Colonic mucosa (tissue), 4 donors: Measurements from ENCODE around the gene DCUN1D2. TPM values are rescaled to one million over a fixed set of nuclear protein-coding genes. Genes with fewer than 3 reads are reported as not detected.
"Not testable (repeated sequence)": the region's sequence is repeated elsewhere in the genome, so short reads cannot be mapped to it uniquely, and the experiment has no call there.

Experiments
- DNase-seq: peaks from one replicate; pipeline ENCODE4 v3.0.0-alpha.2; 2020
- H3K27ac ChIP-seq: fragments of 200-600 bp; one replicate; pipeline ENCODE4 v1.8.0; 2021
- H3K27me3 ChIP-seq: fragments of 200-600 bp; one replicate; pipeline ENCODE4 v1.8.0; 2021
- H3K36me3 ChIP-seq: fragments of 200-600 bp; one replicate; pipeline ENCODE4 v1.8.0; 2021
- H3K4me1 ChIP-seq: fragments of 200-600 bp; one replicate; pipeline ENCODE4 v1.8.0; 2021; ENCODE audit warnings: mild to moderate bottlenecking
- H3K4me3 ChIP-seq: fragments of 200-600 bp; one replicate; pipeline ENCODE4 v1.8.0; 2021
- H3K9ac ChIP-seq, 2 donors: one replicate each; pipeline ENCODE4 v1.7.0; 2013; ENCODE audit warnings: control low read depth in 2 of 2, low read depth in 2 of 2, low read length in 2 of 2
- H3K9me3 ChIP-seq: fragments of 200-600 bp; one replicate; pipeline ENCODE4 v1.8.0; 2021
- intact Hi-C: fragments of 100-400 bp; cut with DNase I; formaldehyde crosslinking; loops from one replicate; pipeline ENCODE4 v1.14.1; 2022
- total RNA-seq, 2 donors: library from RNA; stranded (reverse); fragmentation: NEBNext Ultra II Directional in 1 of 2; extraction: Animal tissue kit (Norgen Biotek cat#: 25700) in 1 of 2; gene quantifications; one replicate each; pipeline ENCODE4 v1.2.1, GENCODE V29; 2021
- TF ChIP-seq, protein P1 (sequence below): fragments of 200-600 bp; IDR thresholded peaks from one replicate; pipeline ENCODE4 v1.8.0; 2022; ENCODE audit warnings: antibody characterized with exemption, mild to moderate bottlenecking
- donor health status: healthy.
- donor health status: DM: no; HTN: no; CAD: no.
- donor health status: DM: no; HTN: no; CAD: no.

Gene DCUN1D2
- total RNA-seq, 2 donors from 2014 or later: 14.9 to 20.5 TPM

GRCh38 chr13:113472355-113473025, 18.0 kb downstream of the DCUN1D2 start:
- H3K4me3 ChIP-seq: no peak overlapping the region
- no peak for DNase-seq
- H3K27me3 ChIP-seq: no peaks in the 10 kb centered on the region
- H3K27ac ChIP-seq: no peak overlapping the region
- no peaks in the 10 kb centered on the region for H3K36me3 ChIP-seq
- H3K4me1 ChIP-seq: no peaks in the 10 kb centered on the region
- H3K9me3 ChIP-seq: no peaks in the 10 kb centered on the region
- H3K9ac ChIP-seq: no peak overlapping the region
- TF ChIP-seq, protein P1, sequence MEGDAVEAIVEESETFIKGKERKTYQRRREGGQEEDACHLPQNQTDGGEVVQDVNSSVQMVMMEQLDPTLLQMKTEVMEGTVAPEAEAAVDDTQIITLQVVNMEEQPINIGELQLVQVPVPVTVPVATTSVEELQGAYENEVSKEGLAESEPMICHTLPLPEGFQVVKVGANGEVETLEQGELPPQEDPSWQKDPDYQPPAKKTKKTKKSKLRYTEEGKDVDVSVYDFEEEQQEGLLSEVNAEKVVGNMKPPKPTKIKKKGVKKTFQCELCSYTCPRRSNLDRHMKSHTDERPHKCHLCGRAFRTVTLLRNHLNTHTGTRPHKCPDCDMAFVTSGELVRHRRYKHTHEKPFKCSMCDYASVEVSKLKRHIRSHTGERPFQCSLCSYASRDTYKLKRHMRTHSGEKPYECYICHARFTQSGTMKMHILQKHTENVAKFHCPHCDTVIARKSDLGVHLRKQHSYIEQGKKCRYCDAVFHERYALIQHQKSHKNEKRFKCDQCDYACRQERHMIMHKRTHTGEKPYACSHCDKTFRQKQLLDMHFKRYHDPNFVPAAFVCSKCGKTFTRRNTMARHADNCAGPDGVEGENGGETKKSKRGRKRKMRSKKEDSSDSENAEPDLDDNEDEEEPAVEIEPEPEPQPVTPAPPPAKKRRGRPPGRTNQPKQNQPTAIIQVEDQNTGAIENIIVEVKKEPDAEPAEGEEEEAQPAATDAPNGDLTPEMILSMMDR: no peak
- intact Hi-C loops: no loop called here

DNA sequence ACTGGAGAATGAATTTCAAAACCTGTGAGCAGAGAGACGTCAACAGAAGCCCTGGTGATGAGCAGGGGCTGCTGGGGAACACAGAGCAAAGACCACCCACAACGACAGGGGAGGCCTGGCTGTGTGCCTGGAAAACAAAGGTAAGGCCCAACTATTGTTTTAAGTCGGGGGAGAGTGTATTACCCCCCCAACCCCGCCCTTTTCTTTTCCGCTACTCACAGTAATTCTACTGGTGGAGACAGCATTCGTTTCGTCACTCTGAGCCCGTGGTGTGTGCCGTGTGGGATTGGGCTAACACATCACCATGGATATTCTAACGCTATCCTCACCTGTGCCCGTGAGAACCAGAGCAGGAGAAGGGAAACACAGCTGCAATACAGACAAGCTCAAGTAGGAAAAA, 18.7 kb downstream of the DCUN1D2 start:
- H3K36me3 ChIP-seq: no peaks in the 10 kb centered on the region

GRCh38 chr13:113470635-113471163, 19.8 kb downstream of the DCUN1D2 start:
- H3K9me3 ChIP-seq, H3K9ac ChIP-seq, H3K27me3 ChIP-seq, H3K4me1 ChIP-seq, DNase-seq, intact Hi-C loops, H3K4me3 ChIP-seq, H3K36me3 ChIP-seq, H3K27ac ChIP-seq: not testable (repeated sequence)

More for the DNA sequence above, 18.7 kb downstream of the DCUN1D2 start:
- no peaks in the 10 kb centered on the region for H3K27me3 ChIP-seq
- TF ChIP-seq, protein P1: no peak
- no peak overlapping the region for H3K9ac ChIP-seq
- no peaks in the 10 kb centered on the region for H3K4me1 ChIP-seq
- DNase-seq: no peak
- no peak overlapping the region for H3K4me3 ChIP-seq
- no peak overlapping the region for H3K27ac ChIP-seq
- intact Hi-C loops: no loop called here
- no peaks in the 10 kb centered on the region for H3K9me3 ChIP-seq

GRCh38 chr13:113470073-113470472, 20.4 kb downstream of the DCUN1D2 start:
- no peaks in the 10 kb centered on the region for H3K27me3 ChIP-seq
- intact Hi-C loops: no loop called here
- H3K4me1 ChIP-seq: no peaks in the 10 kb centered on the region
- no peaks in the 10 kb centered on the region for H3K36me3 ChIP-seq
- DNase-seq: no peak
- H3K4me3 ChIP-seq: no peak overlapping the region
- no peak overlapping the region for H3K27ac ChIP-seq
- no peak overlapping the region for H3K9ac ChIP-seq
- TF ChIP-seq, protein P1: no peak
- no peaks in the 10 kb centered on the region for H3K9me3 ChIP-seq

- H3K4me3 ChIP-seq: no peak overlapping the region
- H3K9me3 ChIP-seq: no peaks in the 10 kb centered on the region
- H3K27me3 ChIP-seq: no peaks in the 10 kb centered on the region
- no peak overlapping the region for H3K9ac ChIP-seq
- no peak overlapping the region for H3K27ac ChIP-seq
- H3K36me3 ChIP-seq: no peaks in the 10 kb centered on the region
- TF ChIP-seq, protein P1: no peak
- intact Hi-C loops: no loop called here
- DNase-seq: no peak
- H3K4me1 ChIP-seq: no peaks in the 10 kb centered on the region
These were observed 20.9 kb downstream of the DCUN1D2 start for GRCh38 chr13:113469582-113469981.

DNA sequence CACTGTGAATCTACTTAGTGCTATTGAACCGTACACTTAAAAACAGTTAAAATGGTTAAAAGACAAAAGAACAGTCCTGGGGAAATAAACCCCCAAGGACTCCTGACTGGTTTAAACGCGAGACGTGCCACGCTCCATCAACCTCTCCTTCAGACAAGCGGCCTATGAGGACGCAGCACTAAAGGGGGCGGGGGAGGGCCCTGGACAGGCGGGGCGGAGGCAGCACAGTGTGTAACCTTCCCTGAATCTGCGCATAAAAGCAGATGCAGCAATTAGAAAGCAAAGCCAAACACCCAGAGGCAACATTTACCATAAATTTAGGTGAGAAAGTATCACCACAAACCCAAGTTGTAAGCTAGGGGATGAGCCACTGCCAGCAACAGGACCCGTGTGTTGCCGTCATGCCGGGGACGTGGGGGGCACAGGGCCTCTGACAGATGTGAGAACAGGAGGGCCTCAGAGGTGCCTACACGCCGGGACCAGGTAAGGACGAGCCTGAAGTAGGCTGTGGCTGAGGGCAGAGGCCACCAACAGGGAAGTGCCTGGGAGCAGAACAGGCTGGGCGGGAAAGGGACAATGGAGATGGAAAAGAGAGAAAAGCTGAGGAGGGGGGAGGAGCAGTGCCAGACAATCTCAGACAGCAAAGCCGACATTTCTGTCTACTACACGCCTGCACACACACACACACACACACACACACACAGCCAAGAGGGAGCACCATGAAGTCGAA, 21.9 kb downstream of the DCUN1D2 start:
- Histone ChIP-seq H3K9me3 (no peaks in the 10 kb centered on the region), H3K27me3 (no peaks in the 10 kb centered on the region), H3K27ac (no peak overlapping the region), H3K4me3 (no peak overlapping the region), H3K4me1 (no peaks in the 10 kb centered on the region), H3K36me3 (no peaks in the 10 kb centered on the region), H3K9ac (no peak overlapping the region)
- TF ChIP-seq, protein P1: no peak
- no peak for DNase-seq
- intact Hi-C loops: no loop called here
